K562 (cell line): ENCODE measurements around the gene CAPZA1. TPM values are rescaled to one million over a fixed set of nuclear protein-coding genes. Genes with fewer than 3 reads are reported as not detected.

Source experiments
- E2F3 ChIP-seq: fragments of 250-450 bp; sonication (Bioruptor Pico); IDR thresholded peaks from 2 replicates; pipeline ENCODE4 v1.4.0; 2020; ENCODE audit warnings: mild to moderate bottlenecking
- EP400 ChIP-seq: fragments of 450-650 bp; IDR thresholded peaks from 2 replicates; pipeline ENCODE4 v1.6.1; 2017; ENCODE audit warnings: antibody characterized with exemption, mild to moderate bottlenecking, moderate library complexity
- ESRRB ChIP-seq: fragments of 250-450 bp; sonication (Bioruptor Pico); IDR thresholded peaks from 2 replicates; pipeline ENCODE4 v1.5.0; 2020; ENCODE audit warnings: mild to moderate bottlenecking, moderate library complexity, borderline replicate concordance
- ETV5 ChIP-seq: sonication (generic); formaldehyde crosslinking; IDR thresholded peaks from 2 replicates; pipeline ENCODE4 v1.4.0; 2020; ENCODE audit warnings: low read depth, mild to moderate bottlenecking, missing genetic modification reagents
- HLTF ChIP-seq: fragments of 450-650 bp; IDR thresholded peaks from 2 replicates; pipeline ENCODE4 v1.6.1; 2016
- LEF1 ChIP-seq: fragments of 450-650 bp; IDR thresholded peaks from 2 replicates; pipeline ENCODE4 v1.6.1; 2016; ENCODE audit warnings: mild to moderate bottlenecking
- NR2C2 ChIP-seq, 2 experiments: fragments of 200-800 bp in 1 of 2; sonication (Bioruptor generic) in 1 of 2; sonication (generic) in 1 of 2; formaldehyde crosslinking in 1 of 2; IDR thresholded peaks; 2 replicates each; pipeline versions ENCODE4 v1.6.1 to v1.8.0; 2016 to 2022; ENCODE audit warnings: mild to moderate bottlenecking in 1 of 2, missing compliant biosample characterization in 1 of 2, missing genetic modification characterization in 1 of 2, missing genetic modification reagents in 1 of 2
- NR2F6 ChIP-seq: fragments of 450-650 bp; formaldehyde crosslinking; IDR thresholded peaks from 2 replicates; pipeline ENCODE4 v1.4.0; 2020; ENCODE audit warnings: mild to moderate bottlenecking
- PHB2 ChIP-seq: fragments of 450-650 bp; IDR thresholded peaks from 2 replicates; pipeline ENCODE4 v1.6.1; 2017; ENCODE audit warnings: low read depth
- POLR2B ChIP-seq: fragments of 450-650 bp; IDR thresholded peaks from 2 replicates; pipeline ENCODE4 v1.6.1; 2018; ENCODE audit warnings: low read depth; ENCODE audit not compliant: partially characterized antibody
- PTBP1 ChIP-seq: fragments of 200-400 bp; formaldehyde crosslinking; IDR thresholded peaks from 2 replicates; pipeline ENCODE4 v1.6.1; 2017; ENCODE audit warnings: low read depth, low read length
- polyA plus RNA-seq, 8 experiments: library from polyadenylated mRNA; depleted of rRNA in 4 of 8; stranded (reverse) in 5 of 8; unstranded in 3 of 8; fragments of >200 nt; fragmentation: Nextera tagmentation in 2 of 8; fragmentation: Illumina TruSeq in 1 of 8; extraction: Ambion mirVana in 2 of 8; extraction: Trizol in 1 of 8; gene quantifications; 2 replicates each; pipeline versions ENCODE4 v1.2.1 to v1.2.3, GENCODE V29; 2011 to 2014; ENCODE audit warnings: inconsistent platforms in 1 of 8, missing spikeins in 1 of 8
- total RNA-seq, 7 experiments: library from RNA; depleted of rRNA in 6 of 7; stranded (reverse); fragments of >200 nt in 6 of 7; fragmentation: Illumina TruSeq in 2 of 7; extraction: Trizol in 2 of 7; gene quantifications; 2 replicates each; pipeline versions ENCODE4 v1.2.1 to v1.2.3, GENCODE V29; 2011 to 2021; ENCODE audit warnings: low replicate concordance in 1 of 7
- TF ChIP-seq, protein P1 (sequence below): fragments of 250-450 bp; sonication (Bioruptor Pico); IDR thresholded peaks from 2 replicates; pipeline ENCODE4 v1.5.1; 2021; ENCODE audit warnings: mild to moderate bottlenecking
- TF ChIP-seq, protein P2 (sequence below): fragments of 450-650 bp; IDR thresholded peaks from 2 replicates; pipeline ENCODE4 v1.7.0; 2016; ENCODE audit warnings: borderline replicate concordance
- TF ChIP-seq, protein P3 (sequence below): fragments of 450-650 bp; formaldehyde crosslinking; conservative IDR thresholded peaks from 2 replicates; pipeline ENCODE4 v1.4.0; 2022; ENCODE audit warnings: mild to moderate bottlenecking, missing genetic modification characterization
- TF ChIP-seq, protein P4 (sequence below): fragments of 450-650 bp; formaldehyde crosslinking; IDR thresholded peaks from 2 replicates; pipeline ENCODE4 v1.4.0; 2022; ENCODE audit warnings: missing genetic modification characterization

Gene CAPZA1
- total and polyA plus RNA-seq, 9 of the 15 experiments (the other 6 are each of a cell fraction or from before 2014, with no cell fraction given) = 237 to 1,020 (median 306) TPM

DNA sequence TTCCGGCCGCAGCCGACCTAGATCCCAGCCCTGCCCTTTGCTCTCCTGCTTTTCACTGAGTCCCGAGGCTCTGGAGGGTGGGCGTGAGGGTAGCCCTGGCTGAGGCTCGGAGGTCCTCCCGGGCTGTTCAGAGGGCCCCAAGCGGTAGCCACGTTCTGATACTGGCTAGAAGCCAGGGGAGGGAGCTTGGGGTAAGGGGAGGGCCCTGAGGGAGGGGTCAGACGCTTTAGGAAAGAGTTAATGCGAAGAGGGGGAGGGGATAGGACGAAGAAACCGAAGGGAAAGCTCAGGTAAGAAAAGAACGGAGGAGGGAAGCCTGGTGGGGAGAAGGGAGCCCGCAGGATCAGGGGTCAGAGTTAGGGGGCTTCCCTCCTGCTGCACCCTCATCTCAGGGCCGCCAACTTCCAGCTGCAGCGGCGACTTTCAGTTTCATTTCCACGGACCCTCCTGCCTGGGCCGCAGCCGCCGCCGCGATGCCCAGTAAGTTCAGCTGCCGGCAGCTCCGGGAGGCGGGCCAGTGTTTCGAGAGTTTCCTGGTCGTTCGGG, 54.9 kb downstream of the CAPZA1 start, which contains the start of gene MOV10 (continued):
- TF ChIP-seq, protein P1, sequence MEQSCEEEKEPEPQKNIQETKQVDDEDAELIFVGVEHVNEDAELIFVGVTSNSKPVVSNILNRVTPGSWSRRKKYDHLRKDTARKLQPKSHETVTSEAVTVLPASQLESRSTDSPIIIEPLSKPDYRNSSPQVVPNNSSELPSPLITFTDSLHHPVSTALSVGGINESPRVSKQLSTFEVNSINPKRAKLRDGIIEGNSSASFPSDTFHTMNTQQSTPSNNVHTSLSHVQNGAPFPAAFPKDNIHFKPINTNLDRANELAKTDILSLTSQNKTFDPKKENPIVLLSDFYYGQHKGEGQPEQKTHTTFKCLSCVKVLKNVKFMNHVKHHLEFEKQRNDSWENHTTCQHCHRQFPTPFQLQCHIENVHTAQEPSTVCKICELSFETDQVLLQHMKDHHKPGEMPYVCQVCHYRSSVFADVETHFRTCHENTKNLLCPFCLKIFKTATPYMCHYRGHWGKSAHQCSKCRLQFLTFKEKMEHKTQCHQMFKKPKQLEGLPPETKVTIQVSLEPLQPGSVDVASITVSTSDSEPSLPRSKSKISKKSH (CRISPR knock-in tag) = peak; percentile 71; the same call in 1 of the 2 replicates
- TF ChIP-seq, protein P2, sequence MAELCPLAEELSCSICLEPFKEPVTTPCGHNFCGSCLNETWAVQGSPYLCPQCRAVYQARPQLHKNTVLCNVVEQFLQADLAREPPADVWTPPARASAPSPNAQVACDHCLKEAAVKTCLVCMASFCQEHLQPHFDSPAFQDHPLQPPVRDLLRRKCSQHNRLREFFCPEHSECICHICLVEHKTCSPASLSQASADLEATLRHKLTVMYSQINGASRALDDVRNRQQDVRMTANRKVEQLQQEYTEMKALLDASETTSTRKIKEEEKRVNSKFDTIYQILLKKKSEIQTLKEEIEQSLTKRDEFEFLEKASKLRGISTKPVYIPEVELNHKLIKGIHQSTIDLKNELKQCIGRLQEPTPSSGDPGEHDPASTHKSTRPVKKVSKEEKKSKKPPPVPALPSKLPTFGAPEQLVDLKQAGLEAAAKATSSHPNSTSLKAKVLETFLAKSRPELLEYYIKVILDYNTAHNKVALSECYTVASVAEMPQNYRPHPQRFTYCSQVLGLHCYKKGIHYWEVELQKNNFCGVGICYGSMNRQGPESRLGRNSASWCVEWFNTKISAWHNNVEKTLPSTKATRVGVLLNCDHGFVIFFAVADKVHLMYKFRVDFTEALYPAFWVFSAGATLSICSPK = peak; percentile 77; the same call in 1 of the 2 replicates
- peak; percentile 60; the same call in 1 of the 2 replicates for TF ChIP-seq NR2F6
- TF ChIP-seq LEF1 = peak; percentile 48; the same call in 1 of the 2 replicates
- TF ChIP-seq POLR2B = peak; percentile 85
- TF ChIP-seq PHB2 = no peak
- 0 out of 2 replicates have a peak, but pooled peaks have one; percentile 20 for TF ChIP-seq ETV5
- TF ChIP-seq EP400 = peak; percentile 83
- TF ChIP-seq, protein P3, sequence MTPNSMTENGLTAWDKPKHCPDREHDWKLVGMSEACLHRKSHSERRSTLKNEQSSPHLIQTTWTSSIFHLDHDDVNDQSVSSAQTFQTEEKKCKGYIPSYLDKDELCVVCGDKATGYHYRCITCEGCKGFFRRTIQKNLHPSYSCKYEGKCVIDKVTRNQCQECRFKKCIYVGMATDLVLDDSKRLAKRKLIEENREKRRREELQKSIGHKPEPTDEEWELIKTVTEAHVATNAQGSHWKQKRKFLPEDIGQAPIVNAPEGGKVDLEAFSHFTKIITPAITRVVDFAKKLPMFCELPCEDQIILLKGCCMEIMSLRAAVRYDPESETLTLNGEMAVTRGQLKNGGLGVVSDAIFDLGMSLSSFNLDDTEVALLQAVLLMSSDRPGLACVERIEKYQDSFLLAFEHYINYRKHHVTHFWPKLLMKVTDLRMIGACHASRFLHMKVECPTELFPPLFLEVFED = peak; percentile 85
- TF ChIP-seq NR2C2 (CRISPR knock-in tag; IDR thresholded peaks at IDR 0.05) = peak; percentile 53; the same call in 1 of the 2 replicates
- TF ChIP-seq NR2C2 (tag; IDR thresholded peaks at IDR 0.05) = peak; percentile 77
- TF ChIP-seq, protein P4, sequence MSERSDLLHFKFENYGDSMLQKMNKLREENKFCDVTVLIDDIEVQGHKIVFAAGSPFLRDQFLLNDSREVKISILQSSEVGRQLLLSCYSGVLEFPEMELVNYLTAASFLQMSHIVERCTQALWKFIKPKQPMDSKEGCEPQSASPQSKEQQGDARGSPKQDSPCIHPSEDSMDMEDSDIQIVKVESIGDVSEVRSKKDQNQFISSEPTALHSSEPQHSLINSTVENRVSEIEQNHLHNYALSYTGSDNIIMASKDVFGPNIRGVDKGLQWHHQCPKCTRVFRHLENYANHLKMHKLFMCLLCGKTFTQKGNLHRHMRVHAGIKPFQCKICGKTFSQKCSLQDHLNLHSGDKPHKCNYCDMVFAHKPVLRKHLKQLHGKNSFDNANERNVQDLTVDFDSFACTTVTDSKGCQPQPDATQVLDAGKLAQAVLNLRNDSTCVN = peak; percentile 94
- TF ChIP-seq E2F3 = no peak
- TF ChIP-seq HLTF = peak; percentile 74
- no peak for TF ChIP-seq PTBP1
- TF ChIP-seq ESRRB (CRISPR knock-in tag) = peak; percentile 66
